Endodermal cell (in vitro differentiated cells): ENCODE measurements around the gene PRDM1. TPM values are rescaled to one million over a fixed set of nuclear protein-coding genes. Genes with fewer than 3 reads are reported as not detected.

Experiments used
- DNase-seq: peaks from one replicate; pipeline ENCODE4 v3.0.0-alpha.2; 2017
- H3K27ac ChIP-seq: 2 replicates; pipeline ENCODE4 v1.5.1; 2013; ENCODE audit warnings: mild to moderate bottlenecking, low read depth, low read length, moderate library complexity
- H3K27me3 ChIP-seq: 2 replicates; pipeline ENCODE4 v1.6.1; 2013; ENCODE audit warnings: mild to moderate bottlenecking, low read length, moderate library complexity; ENCODE audit not compliant: insufficient read depth, control insufficient read depth, poor library complexity, severe bottlenecking
- H3K36me3 ChIP-seq: 2 replicates; pipeline ENCODE4 v1.7.0; 2013; ENCODE audit warnings: mild to moderate bottlenecking, low read length, moderate library complexity; ENCODE audit not compliant: control insufficient read depth, insufficient read depth
- H3K4me1 ChIP-seq: one replicate; pipeline ENCODE4 v1.7.0; 2013; ENCODE audit warnings: low read length; ENCODE audit not compliant: control insufficient read depth, insufficient read depth
- H3K4me3 ChIP-seq: 2 replicates; pipeline ENCODE4 v1.5.1; 2013; ENCODE audit warnings: mild to moderate bottlenecking, low read length, moderate library complexity
- H3K9ac ChIP-seq: 2 replicates; pipeline ENCODE4 v1.6.1; 2013; ENCODE audit warnings: mild to moderate bottlenecking, low read length, moderate library complexity; ENCODE audit not compliant: poor library complexity, severe bottlenecking; ENCODE audit errors: extremely low read depth
- H3K9me3 ChIP-seq: 2 replicates; pipeline ENCODE4 v1.6.1; 2013; ENCODE audit warnings: mild to moderate bottlenecking, low read length, moderate library complexity; ENCODE audit not compliant: control insufficient read depth
- H3K27ac Mint-ChIP-seq: 2 replicates; pipeline ENCODE4 v1.8.0; 2020; ENCODE audit warnings: mixed read lengths
- H3K27me3 Mint-ChIP-seq: 2 replicates; pipeline ENCODE4 v1.8.0; 2021; ENCODE audit warnings: mild to moderate bottlenecking, mixed read lengths; ENCODE audit not compliant: insufficient read depth
- H3K36me3 Mint-ChIP-seq: 2 replicates; pipeline ENCODE4 v1.8.0; 2020; ENCODE audit warnings: low read depth, mixed read lengths
- H3K4me1 Mint-ChIP-seq: 2 replicates; pipeline ENCODE4 v1.8.0; 2020; ENCODE audit warnings: mixed read lengths
- H3K4me3 Mint-ChIP-seq: 2 replicates; pipeline ENCODE4 v1.8.0; 2020; ENCODE audit warnings: mild to moderate bottlenecking, moderate library complexity, mixed read lengths
- H3K9me3 Mint-ChIP-seq: 2 replicates; pipeline ENCODE4 v1.8.0; 2020; ENCODE audit warnings: mild to moderate bottlenecking, mixed read lengths
- WGBS, 2 experiments: methylation state at CpG; one replicate each; pipeline versions ENCODE4 v1.1.5 to v1.1.7; 2013; ENCODE audit warnings: missing lambda C conversion rate in 2 of 2, mixed read lengths in 1 of 2; ENCODE audit not compliant: insufficient coverage in 1 of 2, insufficient read length in 1 of 2; 5-methylcytosine and 5-hydroxymethylcytosine counted together
- total RNA-seq, 2 donors: library from RNA; stranded (reverse); fragmentation: NEBNext Ultra II Directional in 1 of 2; extraction: Animal tissue kit (Norgen Biotek cat#: 25700) in 1 of 2; gene quantifications; 2 replicates in 1 of 2; 3 replicates in 1 of 2; pipeline ENCODE4 v1.2.1, GENCODE V29; 2021
- TF ChIP-seq, protein P1 (sequence below): fragments of 200-600 bp; sonication (generic); conservative IDR thresholded peaks from 2 replicates; pipeline ENCODE4 v1.5.0; 2021; ENCODE audit warnings: antibody characterized with exemption, mild to moderate bottlenecking

The PRDM1 gene
- total RNA-seq, 2 donors from 2014 or later = 54.0 to 74.3 TPM

DNA sequence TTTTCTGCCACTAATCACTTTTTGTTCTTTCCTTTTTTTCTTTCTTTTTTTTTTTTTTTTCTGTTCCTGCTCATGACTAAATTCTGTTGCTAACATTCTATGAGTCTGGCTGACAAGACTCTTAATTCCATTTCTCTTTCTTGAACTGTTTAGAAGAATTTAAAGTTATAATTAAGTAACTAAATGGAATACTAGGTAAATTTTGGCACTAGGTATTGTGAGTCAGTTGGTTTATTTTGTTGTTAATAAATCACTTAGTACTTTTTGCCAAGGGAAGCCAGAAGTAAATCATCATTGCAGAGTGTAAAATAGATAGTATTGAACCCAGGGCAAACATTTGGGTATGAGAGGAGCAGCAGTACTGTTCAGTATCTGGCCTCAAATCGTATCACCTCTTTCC is 42.0 kb upstream of the PRDM1 start:
- no peak overlapping the region for H3K27ac ChIP-seq
- Mint-ChIP-seq H3K4me3 (no peak overlapping the region), H3K4me1 (peaks cover 77% of the 10 kb centered on the region), H3K36me3 (peaks cover 16% of the 10 kb centered on the region), H3K27me3 (no peaks in the 10 kb centered on the region), H3K9me3 (no peaks in the 10 kb centered on the region), H3K27ac (no peak overlapping the region)
- peaks cover 10% of the 10 kb centered on the region for H3K36me3 ChIP-seq
- H3K9ac ChIP-seq = no peak overlapping the region
- no peaks in the 10 kb centered on the region for H3K27me3 ChIP-seq
- TF ChIP-seq, protein P1, sequence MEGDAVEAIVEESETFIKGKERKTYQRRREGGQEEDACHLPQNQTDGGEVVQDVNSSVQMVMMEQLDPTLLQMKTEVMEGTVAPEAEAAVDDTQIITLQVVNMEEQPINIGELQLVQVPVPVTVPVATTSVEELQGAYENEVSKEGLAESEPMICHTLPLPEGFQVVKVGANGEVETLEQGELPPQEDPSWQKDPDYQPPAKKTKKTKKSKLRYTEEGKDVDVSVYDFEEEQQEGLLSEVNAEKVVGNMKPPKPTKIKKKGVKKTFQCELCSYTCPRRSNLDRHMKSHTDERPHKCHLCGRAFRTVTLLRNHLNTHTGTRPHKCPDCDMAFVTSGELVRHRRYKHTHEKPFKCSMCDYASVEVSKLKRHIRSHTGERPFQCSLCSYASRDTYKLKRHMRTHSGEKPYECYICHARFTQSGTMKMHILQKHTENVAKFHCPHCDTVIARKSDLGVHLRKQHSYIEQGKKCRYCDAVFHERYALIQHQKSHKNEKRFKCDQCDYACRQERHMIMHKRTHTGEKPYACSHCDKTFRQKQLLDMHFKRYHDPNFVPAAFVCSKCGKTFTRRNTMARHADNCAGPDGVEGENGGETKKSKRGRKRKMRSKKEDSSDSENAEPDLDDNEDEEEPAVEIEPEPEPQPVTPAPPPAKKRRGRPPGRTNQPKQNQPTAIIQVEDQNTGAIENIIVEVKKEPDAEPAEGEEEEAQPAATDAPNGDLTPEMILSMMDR = no peak
- H3K4me3 ChIP-seq = no peak overlapping the region
- H3K9me3 ChIP-seq = no peaks in the 10 kb centered on the region
- peaks cover 25% of the 10 kb centered on the region for H3K4me1 ChIP-seq
- DNase-seq = no peak
- WGBS, 2 experiments = 88 to 97% methylated on average over 1 of the region's 1 CpG

DNA sequence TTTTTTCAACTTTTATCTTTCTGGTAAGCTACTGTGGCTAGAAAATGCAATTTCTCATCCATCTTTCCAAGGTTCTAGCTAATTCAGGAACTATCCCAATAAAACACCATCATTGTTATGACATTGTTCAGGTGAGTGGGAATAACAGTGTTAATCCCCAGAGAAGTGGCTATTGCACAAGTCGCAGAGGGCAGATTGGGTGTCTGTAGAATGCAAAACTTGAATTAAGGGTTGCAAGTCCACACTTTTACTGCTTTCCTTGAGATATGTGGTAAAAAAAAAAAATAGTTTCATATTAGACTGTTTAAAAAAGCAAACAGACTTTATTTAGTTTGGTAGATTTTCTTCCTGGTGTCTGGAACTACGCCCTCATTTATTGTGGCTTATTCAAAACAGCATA is 41.1 kb upstream of the PRDM1 start:
- peak overlapping the region; percentile 67 for H3K4me3 Mint-ChIP-seq
- H3K9me3 Mint-ChIP-seq = no peaks in the 10 kb centered on the region
- H3K4me1 ChIP-seq = peaks cover 30% of the 10 kb centered on the region
- H3K36me3 Mint-ChIP-seq = peaks cover 16% of the 10 kb centered on the region
- no peaks in the 10 kb centered on the region for H3K9me3 ChIP-seq
- TF ChIP-seq, protein P1 = no peak
- no peak overlapping the region for H3K27ac Mint-ChIP-seq
- H3K36me3 ChIP-seq = peaks cover 16% of the 10 kb centered on the region
- no peak overlapping the region for H3K27ac ChIP-seq
- WGBS, 2 experiments = 98 to 100% methylated on average over 1 to 2 of the region's 2 CpGs
- no peak for DNase-seq
- H3K27me3 ChIP-seq = no peaks in the 10 kb centered on the region
- H3K4me3 ChIP-seq = peak overlapping the region; percentile 72
- no peak overlapping the region for H3K9ac ChIP-seq
- H3K4me1 Mint-ChIP-seq = peaks cover 77% of the 10 kb centered on the region
- H3K27me3 Mint-ChIP-seq = no peaks in the 10 kb centered on the region

DNA sequence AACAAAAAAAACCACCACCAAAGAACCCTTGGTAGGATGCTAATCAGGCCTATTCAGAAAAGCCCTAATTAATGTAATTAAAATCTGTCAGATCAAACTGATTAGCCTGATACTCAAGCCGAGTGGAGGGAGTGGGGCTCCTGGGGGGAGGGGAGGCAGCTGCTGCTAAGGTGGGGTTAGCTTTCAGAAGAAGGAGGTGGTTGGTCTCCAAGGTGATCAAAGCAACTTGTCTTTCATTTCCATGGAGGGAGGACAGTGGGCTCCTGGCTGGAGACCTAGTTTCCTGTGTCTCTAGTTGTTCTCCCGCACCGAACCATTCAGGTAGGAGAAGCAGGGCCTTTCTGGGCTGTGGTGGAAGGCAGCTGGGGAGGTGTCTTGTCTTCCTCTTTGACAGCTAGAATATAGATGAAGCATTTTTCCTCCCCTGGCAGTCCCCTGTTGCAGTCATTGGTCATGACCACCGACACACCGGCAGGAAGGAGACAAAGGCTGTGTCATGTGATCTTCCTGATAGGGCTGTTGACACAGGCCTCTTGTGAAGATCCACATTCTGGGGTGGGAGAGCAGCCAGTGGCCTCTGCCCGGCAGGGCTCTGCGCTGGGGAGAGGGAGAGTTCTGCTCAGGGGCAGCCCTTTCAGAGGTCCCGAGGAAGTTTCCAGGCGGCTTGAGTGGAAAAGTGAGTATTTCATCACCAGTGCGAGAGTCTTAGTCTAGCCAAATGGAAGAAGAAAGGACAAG is 39.9 kb upstream of the PRDM1 start:
- DNase-seq = peak; percentile 70
- H3K27ac ChIP-seq = no peak overlapping the region
- 56 to 97% methylated on average over 5 to 10 of the region's 10 CpGs for WGBS, 2 experiments
- H3K4me3 Mint-ChIP-seq = peak overlapping the region; percentile 67
- H3K27me3 Mint-ChIP-seq = no peaks in the 10 kb centered on the region
- TF ChIP-seq, protein P1 = no peak
- peaks cover 20% of the 10 kb centered on the region for H3K36me3 ChIP-seq
- H3K4me1 Mint-ChIP-seq = peaks cover 77% of the 10 kb centered on the region
- no peaks in the 10 kb centered on the region for H3K27me3 ChIP-seq
- H3K9ac ChIP-seq = peak overlapping the region; percentile 44
- H3K4me3 ChIP-seq = peak overlapping the region; percentile 72
- H3K36me3 Mint-ChIP-seq = peaks cover 12% of the 10 kb centered on the region
- H3K9me3 Mint-ChIP-seq = no peaks in the 10 kb centered on the region
- peaks cover 34% of the 10 kb centered on the region for H3K4me1 ChIP-seq
- H3K9me3 ChIP-seq = no peaks in the 10 kb centered on the region
- peak overlapping the region; percentile 97 for H3K27ac Mint-ChIP-seq
